CD4-positive, alpha-beta T cell treated with Interleukin-4 for 1 hour (primary cell): ENCODE measurements around the gene SPAG9.

ENCODE experiments used
- DNase-seq, 2 donors: peaks; one replicate each; pipeline ENCODE4 v3.0.0-alpha.2; 2020 to 2022

Gene SPAG9

GRCh38 chr17:51120739-51121619, at the start of gene SPAG9:
SPAG9 (minus strand) TSS chr17:51120868; CDS start chr17:51120656, 212 bp downstream.
- DNase-seq: peak; percentile 92 to 93

- no peak for DNase-seq
Observed at GRCh38 chr17:51169340-51169739, 48.7 kb upstream of the SPAG9 start.

GRCh38 chr17:51166987-51167931, 46.6 kb upstream of the SPAG9 start:
- peak; percentile 54 to 63 for DNase-seq

- DNase-seq: peak; percentile 62 to 70
Observed at GRCh38 chr17:51166198-51166986, 45.7 kb upstream of the SPAG9 start, which contains the start of gene NME2. NME2 (plus strand) TSS chr17:51166411; CDS start chr17:51166831, 420 bp downstream.

GRCh38 chr17:51165680-51166197, 45.1 kb upstream of the SPAG9 start:
- no peak for DNase-seq

- no peak for DNase-seq
Observed at GRCh38 chr17:51164911-51165679, 44.4 kb upstream of the SPAG9 start.

- no peak for DNase-seq
Observed at GRCh38 chr17:51161541-51161940, 40.9 kb upstream of the SPAG9 start.

GRCh38 chr17:51159604-51160003, 38.9 kb upstream of the SPAG9 start:
- DNase-seq: no peak

- no peak for DNase-seq
Observed at GRCh38 chr17:51155416-51155815, 34.7 kb upstream of the SPAG9 start.

GRCh38 chr17:51154176-51154575, 33.5 kb upstream of the SPAG9 start:
- DNase-seq: peak in 1 of 2 donors; percentile 10

- DNase-seq: peak; percentile 98 to 99
Observed at GRCh38 chr17:51153210-51154072, 32.8 kb upstream of the SPAG9 start, which contains the start of gene NME1. NME1 (plus strand) TSS chr17:51153559; CDS start chr17:51155655, 2,096 bp downstream.

- DNase-seq: no peak
Observed at GRCh38 chr17:51152766-51153209, 32.1 kb upstream of the SPAG9 start.

GRCh38 chr17:51150932-51151331, 30.3 kb upstream of the SPAG9 start:
- DNase-seq: no peak

GRCh38 chr17:51149163-51149562, 28.5 kb upstream of the SPAG9 start:
- DNase-seq: no peak

GRCh38 chr17:51147650-51148049, 27.0 kb upstream of the SPAG9 start:
- DNase-seq: no peak

- DNase-seq: no peak
Observed at GRCh38 chr17:51144266-51145022, 23.8 kb upstream of the SPAG9 start.

- DNase-seq: no peak
Observed at GRCh38 chr17:51142597-51142996, 21.9 kb upstream of the SPAG9 start.

- no peak for DNase-seq
Observed at GRCh38 chr17:51135956-51136355, 15.3 kb upstream of the SPAG9 start.

- no peak for DNase-seq
Observed at GRCh38 chr17:51133365-51133764, 12.7 kb upstream of the SPAG9 start.

- DNase-seq: no peak
Observed at GRCh38 chr17:51132964-51133319, 12.3 kb upstream of the SPAG9 start.
